ENCODE measurements around the gene DOK4. TPM values are rescaled to one million over a fixed set of nuclear protein-coding genes. Genes with fewer than 3 reads are reported as not detected.
A peak's percentile ranks its signal among the peaks of the same experiment; 100 is the strongest.

The DOK4 gene
- total RNA-seq, 1 donor from 2014 or later, result 19.4 TPM

GRCh38 chr16:57519796-57520360, 33.6 kb upstream of the DOK4 start:
- no peak for TF ChIP-seq POLR2A (IDR thresholded peaks at IDR 0.05)
- TF ChIP-seq CTCF (IDR thresholded peaks at IDR 0.05), result peak; percentile 91 to 98 (median 95)
- peak in 1 of 2 donors; percentile 27 for TF ChIP-seq POLR2AphosphoS5 (IDR thresholded peaks at IDR 0.05; ENCODE audit: insufficient read depth in 1 of 2, low read depth in 1 of 2)
- intact Hi-C loops (cut with DNase I), result loop anchor here (5.0 to 10.0 kb wide), 3 partner anchors 38 to 95 kb away; partner anchors contain the start of gene POLR2C
- no peak for DNase-seq (ENCODE audit: extremely low spot score in 2 of 2)
- H3K4me1 ChIP-seq, result peaks cover 5% of the 10 kb centered on the region
- H3K27ac ChIP-seq, result no peak overlapping the region
- H3K27me3 ChIP-seq, result no peaks in the 10 kb centered on the region
- H3K36me3 ChIP-seq, result peaks cover 0 to 14% of the 10 kb centered on the region in 2 donors
- H3K4me3 ChIP-seq, result no peak overlapping the region
- H3K9me3 ChIP-seq, result no peaks in the 10 kb centered on the region

- H3K27me3 ChIP-seq, result no peaks in the 10 kb centered on the region
- intact Hi-C loops (cut with DNase I), result loop anchor here (5.0 to 10.0 kb wide), 3 partner anchors 37 to 94 kb away; partner anchors contain the start of gene POLR2C
- peaks cover 15% of the 10 kb centered on the region for H3K4me1 ChIP-seq
- no peak overlapping the region for H3K27ac ChIP-seq
- TF ChIP-seq POLR2A (IDR thresholded peaks at IDR 0.05), result no peak
- no peak for TF ChIP-seq POLR2AphosphoS5 (IDR thresholded peaks at IDR 0.05; ENCODE audit: insufficient read depth in 1 of 2, low read depth in 1 of 2)
- no peak for TF ChIP-seq CTCF (IDR thresholded peaks at IDR 0.05)
- peaks cover 0 to 14% of the 10 kb centered on the region in 2 donors for H3K36me3 ChIP-seq
- H3K9me3 ChIP-seq, result no peaks in the 10 kb centered on the region
- H3K4me3 ChIP-seq, result no peak overlapping the region
- no peak for DNase-seq (ENCODE audit: extremely low spot score in 2 of 2)
Measured at GRCh38 chr16:57518922-57519321, 32.6 kb upstream of the DOK4 start.

GRCh38 chr16:57518520-57518919, 32.2 kb upstream of the DOK4 start:
- H3K4me1 ChIP-seq, result peaks cover 19% of the 10 kb centered on the region
- H3K27ac ChIP-seq, result no peak overlapping the region
- TF ChIP-seq POLR2A (IDR thresholded peaks at IDR 0.05) (no peak), POLR2AphosphoS5 (IDR thresholded peaks at IDR 0.05; ENCODE audit: insufficient read depth in 1 of 2, low read depth in 1 of 2) (no peak), CTCF (IDR thresholded peaks at IDR 0.05) (no peak)
- H3K27me3 ChIP-seq, result no peaks in the 10 kb centered on the region
- DNase-seq (ENCODE audit: extremely low spot score in 2 of 2), result no peak
- no peak overlapping the region for H3K4me3 ChIP-seq
- peaks cover 0 to 14% of the 10 kb centered on the region in 2 donors for H3K36me3 ChIP-seq
- intact Hi-C loops (cut with DNase I), result loop anchor here (5.0 to 10.0 kb wide), 3 partner anchors 36 to 94 kb away; partner anchors contain the start of gene POLR2C
- H3K9me3 ChIP-seq, result no peaks in the 10 kb centered on the region

- H3K36me3 ChIP-seq, result peaks cover 0 to 14% of the 10 kb centered on the region in 2 donors
- TF ChIP-seq POLR2AphosphoS5 (IDR thresholded peaks at IDR 0.05; ENCODE audit: insufficient read depth in 1 of 2, low read depth in 1 of 2) (no peak), CTCF (IDR thresholded peaks at IDR 0.05) (no peak), POLR2A (IDR thresholded peaks at IDR 0.05) (no peak)
- no peaks in the 10 kb centered on the region for H3K9me3 ChIP-seq
- peaks cover 27% of the 10 kb centered on the region for H3K4me1 ChIP-seq
- intact Hi-C loops (cut with DNase I), result loop anchor here (5.0 to 10.0 kb wide), 3 partner anchors 35 to 93 kb away; partner anchors contain the start of gene POLR2C
- no peak for DNase-seq (ENCODE audit: extremely low spot score in 2 of 2)
- H3K27me3 ChIP-seq, result no peaks in the 10 kb centered on the region
- no peak overlapping the region for H3K4me3 ChIP-seq
- no peak overlapping the region for H3K27ac ChIP-seq
Measured at GRCh38 chr16:57517397-57518367, 31.4 kb upstream of the DOK4 start.

Measured in vagina (tissue), 2 donors.